Measurements from ENCODE around the gene TGFB3. TPM values are rescaled to one million over a fixed set of nuclear protein-coding genes. Genes with fewer than 3 reads are reported as not detected.

TGFB3 gene
- total RNA-seq, 1 donor from 2014 or later = 19.2 TPM

DNA sequence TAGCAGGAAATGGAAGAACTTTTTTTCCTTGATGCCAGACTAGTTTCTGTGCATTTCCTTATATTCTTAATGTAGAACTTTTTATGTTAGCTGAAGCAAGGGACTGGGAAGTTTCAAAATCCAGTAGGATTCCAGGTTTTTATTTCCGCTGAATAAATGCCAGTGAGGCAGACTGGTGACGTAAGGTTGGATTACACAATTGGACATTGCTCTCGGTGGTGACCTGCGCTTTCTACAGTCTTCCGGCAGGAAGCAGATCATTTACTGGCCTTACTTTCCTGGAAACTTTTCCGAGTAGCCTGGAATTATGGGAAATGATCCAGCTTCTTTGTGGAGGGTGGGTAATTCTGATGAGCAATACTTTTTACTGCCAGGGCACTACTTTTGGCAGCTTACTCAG, 7.3 kb upstream of the TGFB3 start:
- H3K27ac ChIP-seq = peak overlapping the region; percentile 77
- H3K27me3 ChIP-seq = no peaks in the 10 kb centered on the region
- intact Hi-C loops (cut with DNase I) = loop anchor here (10.0 kb wide), 1 partner anchor 194 kb away; no protein-coding TSS in a partner anchor
- H3K36me3 ChIP-seq = no peaks in the 10 kb centered on the region
- peak in 1 of 2 donors; percentile 93 for DNase-seq (ENCODE audit: extremely low spot score in 2 of 2)
- H3K4me3 ChIP-seq = no peak overlapping the region
- TF ChIP-seq, protein P1, sequence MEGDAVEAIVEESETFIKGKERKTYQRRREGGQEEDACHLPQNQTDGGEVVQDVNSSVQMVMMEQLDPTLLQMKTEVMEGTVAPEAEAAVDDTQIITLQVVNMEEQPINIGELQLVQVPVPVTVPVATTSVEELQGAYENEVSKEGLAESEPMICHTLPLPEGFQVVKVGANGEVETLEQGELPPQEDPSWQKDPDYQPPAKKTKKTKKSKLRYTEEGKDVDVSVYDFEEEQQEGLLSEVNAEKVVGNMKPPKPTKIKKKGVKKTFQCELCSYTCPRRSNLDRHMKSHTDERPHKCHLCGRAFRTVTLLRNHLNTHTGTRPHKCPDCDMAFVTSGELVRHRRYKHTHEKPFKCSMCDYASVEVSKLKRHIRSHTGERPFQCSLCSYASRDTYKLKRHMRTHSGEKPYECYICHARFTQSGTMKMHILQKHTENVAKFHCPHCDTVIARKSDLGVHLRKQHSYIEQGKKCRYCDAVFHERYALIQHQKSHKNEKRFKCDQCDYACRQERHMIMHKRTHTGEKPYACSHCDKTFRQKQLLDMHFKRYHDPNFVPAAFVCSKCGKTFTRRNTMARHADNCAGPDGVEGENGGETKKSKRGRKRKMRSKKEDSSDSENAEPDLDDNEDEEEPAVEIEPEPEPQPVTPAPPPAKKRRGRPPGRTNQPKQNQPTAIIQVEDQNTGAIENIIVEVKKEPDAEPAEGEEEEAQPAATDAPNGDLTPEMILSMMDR (IDR thresholded peaks at IDR 0.05) = peak in 1 of 3 experiments; percentile 4
- TF ChIP-seq POLR2A (IDR thresholded peaks at IDR 0.05) (no peak), POLR2AphosphoS5 (IDR thresholded peaks at IDR 0.05; ENCODE audit: insufficient read depth in 1 of 2, low read depth in 1 of 2) (peak; percentile 39 to 91)
- H3K9me3 ChIP-seq = no peaks in the 10 kb centered on the region
- peaks cover 39% of the 10 kb centered on the region for H3K4me1 ChIP-seq

DNA sequence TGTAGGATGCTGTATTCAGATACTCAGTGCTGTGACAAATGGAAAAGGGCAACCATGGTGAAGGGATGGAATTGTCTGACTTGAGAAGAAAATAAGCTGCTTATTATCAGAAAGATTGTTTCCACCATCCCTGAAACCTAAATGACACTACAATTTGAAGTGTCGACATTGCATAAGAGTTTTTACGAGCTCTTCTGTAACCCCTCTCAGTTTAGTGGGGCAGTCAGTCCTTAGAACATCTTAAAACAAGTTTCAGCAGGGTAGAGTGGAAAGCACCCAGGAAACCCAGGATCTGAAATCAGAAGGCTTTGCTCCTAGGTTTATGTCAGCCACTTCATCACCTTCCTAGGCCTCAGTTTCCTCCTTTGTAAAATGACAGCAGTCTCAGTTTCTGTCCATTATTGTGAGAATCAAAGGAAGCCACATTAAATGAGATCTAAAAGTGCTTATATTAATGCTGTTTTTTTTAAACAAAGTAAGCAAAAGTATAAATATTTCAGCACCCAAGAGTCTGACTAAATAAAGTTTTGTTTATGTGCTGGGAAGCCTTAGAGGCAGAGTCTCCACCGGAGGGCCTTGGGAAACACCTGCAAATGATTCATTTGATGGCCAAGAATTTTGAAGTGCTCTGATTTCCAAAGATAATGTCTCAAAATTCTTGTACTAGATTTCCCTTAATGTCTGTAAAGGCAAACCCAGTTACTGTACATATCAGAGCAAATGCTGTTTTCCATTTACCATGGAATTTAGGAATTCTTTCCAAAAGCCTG, 5.6 kb upstream of the TGFB3 start:
- no peak for TF ChIP-seq POLR2AphosphoS5 (IDR thresholded peaks at IDR 0.05; ENCODE audit: insufficient read depth in 1 of 2, low read depth in 1 of 2)
- TF ChIP-seq POLR2A (IDR thresholded peaks at IDR 0.05) = no peak
- TF ChIP-seq, protein P1 (IDR thresholded peaks at IDR 0.05) = no peak
- peak overlapping the region; percentile 18 for H3K27ac ChIP-seq

DNA sequence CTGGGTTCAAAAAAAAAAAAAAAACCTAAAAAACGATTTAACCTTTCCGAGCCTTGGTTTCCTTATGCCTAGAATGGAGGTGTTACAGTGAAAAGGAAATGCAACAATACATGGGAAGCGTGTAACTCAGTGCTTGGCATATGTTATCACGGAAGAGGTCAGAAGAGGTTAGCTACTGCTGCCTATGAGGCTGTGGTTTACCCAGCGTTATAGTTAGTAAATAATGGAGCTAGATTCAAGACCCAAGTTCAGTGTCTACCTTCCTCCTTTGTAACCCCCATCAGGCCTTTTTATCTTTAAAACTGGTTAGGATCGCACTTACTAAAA, 4.6 kb upstream of the TGFB3 start:
- Histone ChIP-seq H3K4me1 (peaks cover 50% of the 10 kb centered on the region), H3K27ac (peak overlapping the region; percentile 95)
- intact Hi-C loops (cut with DNase I) = loop anchor here (10.0 kb wide), 1 partner anchor 192 kb away; no protein-coding TSS in a partner anchor

More for the DNA sequence above, 5.6 kb upstream of the TGFB3 start:
- intact Hi-C loops (cut with DNase I) = loop anchor here (10.0 kb wide), 1 partner anchor 193 kb away; no protein-coding TSS in a partner anchor
- Histone ChIP-seq H3K9me3 (no peaks in the 10 kb centered on the region), H3K4me3 (no peak overlapping the region), H3K27me3 (no peaks in the 10 kb centered on the region), H3K4me1 (peaks cover 46% of the 10 kb centered on the region), H3K36me3 (no peaks in the 10 kb centered on the region)
- DNase-seq (ENCODE audit: extremely low spot score in 2 of 2) = no peak

DNA sequence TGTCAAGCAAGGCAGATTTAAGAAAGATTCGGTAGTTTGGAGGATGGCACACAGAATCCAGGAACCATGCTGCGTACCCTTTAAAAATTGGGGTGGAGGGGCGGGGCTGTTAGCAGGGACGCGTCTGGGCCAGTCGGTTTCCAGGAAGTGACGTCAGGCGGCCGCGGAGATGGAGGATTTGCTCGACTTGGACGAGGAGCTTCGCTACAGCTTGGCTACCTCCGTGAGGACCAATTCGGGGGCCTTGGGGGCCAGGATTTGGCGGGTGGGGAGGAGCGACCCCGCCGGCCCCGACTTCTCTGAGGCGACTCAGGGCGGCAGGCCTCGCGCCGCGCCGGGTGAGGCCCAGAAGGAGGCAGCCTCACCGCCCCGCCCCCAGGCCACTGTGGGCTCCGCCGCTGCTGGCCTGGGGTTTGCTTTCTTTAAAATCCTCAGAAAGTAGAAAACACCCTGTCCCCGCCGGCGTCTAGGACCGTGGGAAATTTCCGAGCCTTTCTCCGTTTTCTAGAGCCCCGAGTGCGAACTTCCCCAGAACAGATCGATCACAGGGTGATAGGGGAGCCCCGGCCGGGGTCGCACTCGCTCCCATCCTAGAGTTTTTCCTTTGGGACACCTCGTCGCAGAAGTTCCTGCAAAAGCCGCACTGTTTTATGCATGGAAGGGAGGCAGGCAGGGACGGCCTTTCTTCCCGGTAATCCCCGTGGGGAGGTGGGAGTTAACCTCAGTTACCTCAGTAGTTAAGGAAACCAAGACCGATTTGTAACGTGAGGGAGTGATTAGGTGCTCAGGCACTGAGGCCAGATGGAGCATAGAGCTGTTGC, 4.0 kb upstream of the TGFB3 start, which contains the start of gene IFT43:
Gene IFT43 (plus strand): TSS at position 146 of the 821 bp plus-strand sequence. CDS start 24 bp downstream, at position 170.
- Histone ChIP-seq H3K27ac (peak within 1 kb of the TSS; percentile 95), H3K9me3 (no peaks in the 10 kb centered on the region), H3K4me3 (peak within 1 kb of the TSS; percentile 66 to 86), H3K36me3 (no peaks in the 10 kb centered on the region), H3K27me3 (no peaks in the 10 kb centered on the region), H3K4me1 (peaks cover 56% of the 10 kb centered on the region)
- intact Hi-C loops (cut with DNase I) = loop anchor here (10.0 kb wide), 1 partner anchor 191 kb away; no protein-coding TSS in a partner anchor
- TF ChIP-seq, protein P1 (IDR thresholded peaks at IDR 0.05) = no peak
- TF ChIP-seq POLR2A (IDR thresholded peaks at IDR 0.05) (peak in 1 of 2 donors; percentile 72), POLR2AphosphoS5 (IDR thresholded peaks at IDR 0.05; ENCODE audit: insufficient read depth in 1 of 2, low read depth in 1 of 2) (peak; percentile 52 to 93)
- DNase-seq (ENCODE audit: extremely low spot score in 2 of 2) = peak in 1 of 2 donors; percentile 89

More for the DNA sequence above, 4.6 kb upstream of the TGFB3 start:
- no peaks in the 10 kb centered on the region for H3K27me3 ChIP-seq
- no peak for TF ChIP-seq POLR2A (IDR thresholded peaks at IDR 0.05)
- no peak for TF ChIP-seq POLR2AphosphoS5 (IDR thresholded peaks at IDR 0.05; ENCODE audit: insufficient read depth in 1 of 2, low read depth in 1 of 2)
- TF ChIP-seq, protein P1 (IDR thresholded peaks at IDR 0.05) = no peak
- no peak for DNase-seq (ENCODE audit: extremely low spot score in 2 of 2)
- H3K36me3 ChIP-seq = no peaks in the 10 kb centered on the region
- peak overlapping the region; percentile 66 to 86 for H3K4me3 ChIP-seq
- H3K9me3 ChIP-seq = no peaks in the 10 kb centered on the region

All from vagina (tissue), 2 donors.